Adrenal gland (tissue), 12 donors: ENCODE data around the gene ATRIP. TPM values are rescaled to one million over a fixed set of nuclear protein-coding genes. Genes with fewer than 3 reads are reported as not detected.

Experiments
- DNase-seq, 7 donors: peaks; one replicate each; pipeline ENCODE4 v3.0.0-alpha.2; 2019 to 2020
- H3K27ac ChIP-seq, 5 donors: fragments of 200-600 bp; sonication (generic) in 4 of 5; 1 replicate in 3 of 5; 2 replicates in 2 of 5; pipeline versions ENCODE4 v1.5.1 to v1.8.0; 2016 to 2020; ENCODE audit warnings: mild to moderate bottlenecking in 1 of 5
- H3K27me3 ChIP-seq: fragments of 200-600 bp; 2 replicates; pipeline ENCODE4 v1.8.0; 2021
- H3K36me3 ChIP-seq, 2 donors: fragments of 200-600 bp; replicated peaks in 1 of 2; 1 replicate in 1 of 2; 2 replicates in 1 of 2; pipeline versions ENCODE4 v1.5.1 to v1.8.0; 2018 to 2022
- H3K4me1 ChIP-seq, 2 donors: fragments of 200-600 bp; replicated peaks in 1 of 2; 1 replicate in 1 of 2; 2 replicates in 1 of 2; pipeline versions ENCODE4 v1.5.1 to v1.8.0; 2018 to 2021
- H3K4me3 ChIP-seq, 4 donors: fragments of 200-600 bp; sonication (generic) in 3 of 4; one replicate each; pipeline ENCODE4 v1.5.1; 2016 to 2018
- H3K9me3 ChIP-seq, 3 donors: fragments of 200-600 bp; sonication (generic) in 1 of 3; replicated peaks in 1 of 3; 1 replicate in 2 of 3; 2 replicates in 1 of 3; pipeline versions ENCODE4 v1.5.1 to v1.8.0; 2016 to 2021
- CTCF ChIP-seq, 6 experiments: fragments of 450-650 bp in 4 of 6; fragments of 200-600 bp in 2 of 6; sonication (generic) in 1 of 6; IDR thresholded peaks; 1 replicate in 5 of 6; 2 replicates in 1 of 6; pipeline versions ENCODE4 v1.5.1 to v1.8.0; 2016 to 2021; ENCODE audit warnings: antibody characterized with exemption in 6 of 6, mild to moderate bottlenecking in 2 of 6, moderate library complexity in 1 of 6
- POLR2A ChIP-seq, 2 donors: fragments of 450-650 bp; IDR thresholded peaks; one replicate each; pipeline ENCODE4 v1.6.1; 2017; ENCODE audit warnings: antibody characterized with exemption in 2 of 2, mild to moderate bottlenecking in 2 of 2, moderate library complexity in 1 of 2
- WGBS, 4 donors: extraction: QIAGEN DNeasy Blood & Tissue Kit in 2 of 4; methylation state at CpG; one replicate each; pipeline versions ENCODE4 v1.1.5 to v1.1.7; 2013 to 2017; 5-methylcytosine and 5-hydroxymethylcytosine counted together
- intact Hi-C, 2 donors: fragments of 100-400 bp; cut with DNase I; formaldehyde crosslinking; loops; one replicate each; pipeline versions ENCODE4 v1.14.1 to v1.15.0; 2022 to 2023
- polyA plus RNA-seq, 3 donors: library from polyadenylated mRNA; stranded (reverse); fragments of 200-250 nt in 2 of 3; fragments of 350-450 nt in 1 of 3; fragmentation: Illumina TruSeq in 1 of 3; extraction: RNeasy Lipid Tissue Mini Kit (QIAGEN cat#74804) in 1 of 3; gene quantifications; one replicate each; pipeline ENCODE4 v1.2.3, GENCODE V29; 2013 to 2014
- total RNA-seq, 9 donors: library from RNA; depleted of rRNA in 4 of 9; stranded (reverse); fragments of >200 nt in 4 of 9; fragments of 120-200 nt in 1 of 9; fragmentation: NEBNext Ultra II Directional in 1 of 9; extraction: Animal tissue kit (Norgen Biotek cat#: 25700) in 1 of 9; gene quantifications; one replicate each; pipeline versions ENCODE4 v1.1.0 to v1.2.4, GENCODE V29; 2013 to 2023
- donor health status: healthy with polysubstance abuse.
- donor health status: Bipolar disorder and iron deficiency.
- donor health status: DM: yes; HTN: yes; CAD: no.
- donor health status: DM: no; HTN: no; CAD: no.
- donor health status: DM: no; HTN: no; CAD: no.
- donor health status: DM: yes; HTN: yes; CAD: no.

The ATRIP gene
- total and polyA plus RNA-seq, 12 donors, result 5.1 to 15.9 (median 6.8) TPM

- Histone ChIP-seq H3K9me3 (no peaks in the 10 kb centered on the region), H3K27me3 (no peaks in the 10 kb centered on the region), H3K27ac (peak overlapping the region; percentile 98 to 100 (median 100)), H3K4me1 (peaks cover 27 to 54% of the 10 kb centered on the region in 2 donors), H3K36me3 (peaks cover 0 to 44% of the 10 kb centered on the region in 2 donors), H3K4me3 (peak overlapping the region; percentile 2 to 72 (median 53))
- intact Hi-C loops, result loop anchor here (2.0 to 5.0 kb wide), 2 partner anchors 37 to 83 kb away; partner anchors contain the start of gene SHISA5 (in 1 of the 2)
- WGBS, 4 donors, result 0 to 4% (median 1%) methylated on average over 5 to 21 of the region's 21 CpGs
- TF ChIP-seq CTCF (IDR thresholded peaks at IDR 0.05) (peak; percentile 40 to 95 (median 85)), POLR2A (IDR thresholded peaks at IDR 0.05) (peak; percentile 31 to 93)
- DNase-seq, result peak; percentile 97 to 100 (median 100)
These were observed 19.2 kb downstream of the ATRIP start for GRCh38 chr3:48465531-48466378.

GRCh38 chr3:48466386-48467109, 20.0 kb downstream of the ATRIP start:
- intact Hi-C loops, result loop anchor here in 1 of 2 donors (5.0 kb wide), 1 partner anchor 36 kb away; the partner anchor contains the start of gene SHISA5
- TF ChIP-seq CTCF (IDR thresholded peaks at IDR 0.05) (no peak), POLR2A (IDR thresholded peaks at IDR 0.05) (no peak)
- peak overlapping the region; percentile 2 to 72 (median 53) for H3K4me3 ChIP-seq
- DNase-seq, result peak in 6 of 7 donors; percentile 34 to 72 (median 54)
- H3K27ac ChIP-seq, result peak overlapping the region; percentile 98 to 100 (median 100)
- H3K36me3 ChIP-seq, result peaks cover 0 to 36% of the 10 kb centered on the region in 2 donors
- no peaks in the 10 kb centered on the region for H3K27me3 ChIP-seq
- 0 to 20% (median 9%) methylated on average over 4 to 19 of the region's 19 CpGs for WGBS, 4 donors
- no peaks in the 10 kb centered on the region for H3K9me3 ChIP-seq
- H3K4me1 ChIP-seq, result peaks cover 28 to 61% of the 10 kb centered on the region in 2 donors

- intact Hi-C loops, result loop anchor here in 1 of 2 donors (5.0 kb wide), 1 partner anchor 35 kb away; the partner anchor contains the start of gene SHISA5
- peaks cover 33 to 67% of the 10 kb centered on the region in 2 donors for H3K4me1 ChIP-seq
These were observed 20.5 kb downstream of the ATRIP start for GRCh38 chr3:48467110-48467454.

More at GRCh38 chr3:48467110-48467454, 20.5 kb downstream of the ATRIP start:
- Histone ChIP-seq H3K4me3 (peak overlapping the region in 2 of 4 donors; percentile 50 to 72), H3K9me3 (no peaks in the 10 kb centered on the region), H3K36me3 (peaks cover 0 to 33% of the 10 kb centered on the region in 2 donors), H3K27ac (peak overlapping the region; percentile 29 to 100 (median 99)), H3K27me3 (no peaks in the 10 kb centered on the region)
- 57 to 65% (median 62%) methylated on average over 1 to 9 of the region's 9 CpGs for WGBS, 4 donors
- DNase-seq, result no peak
- TF ChIP-seq POLR2A (IDR thresholded peaks at IDR 0.05) (no peak), CTCF (IDR thresholded peaks at IDR 0.05) (no peak)
